Measurements from ENCODE around the gene DHFR2.

DNA sequence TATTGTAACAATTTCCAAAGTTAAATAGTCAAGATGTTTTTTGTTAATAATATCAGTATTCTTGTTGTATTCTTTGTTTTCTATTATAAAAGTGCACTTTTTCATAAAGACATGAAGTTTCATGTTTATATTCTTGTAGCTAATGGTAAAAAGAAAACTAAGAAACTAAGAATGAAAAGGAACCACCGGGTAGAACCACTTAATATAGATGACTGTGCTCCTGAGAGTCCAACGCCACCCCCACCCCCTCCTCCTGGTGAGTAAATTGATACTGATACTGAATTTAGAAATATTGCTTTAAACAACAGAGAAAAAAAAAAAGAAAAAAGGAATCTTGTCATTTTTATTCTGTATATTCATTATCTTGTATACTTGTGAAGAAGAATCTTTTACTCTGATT is 13.4 kb downstream of the DHFR2 start:
- TF ChIP-seq CTCF (IDR thresholded peaks at IDR 0.05; ENCODE audit: low read depth, low read length, missing input control) = no peak
- no peak for TF ChIP-seq RAD21 (IDR thresholded peaks at IDR 0.05)
- TF ChIP-seq YY1 (IDR thresholded peaks at IDR 0.05) = no peak
- TF ChIP-seq, protein P1, sequence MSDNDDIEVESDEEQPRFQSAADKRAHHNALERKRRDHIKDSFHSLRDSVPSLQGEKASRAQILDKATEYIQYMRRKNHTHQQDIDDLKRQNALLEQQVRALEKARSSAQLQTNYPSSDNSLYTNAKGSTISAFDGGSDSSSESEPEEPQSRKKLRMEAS (IDR thresholded peaks at IDR 0.05) = no peak
- no peak for TF ChIP-seq FOXA2 (IDR thresholded peaks at IDR 0.05)
- no peak for TF ChIP-seq TAF1 (conservative IDR thresholded peaks at IDR 0.05)
- no peak for TF ChIP-seq RXRA (IDR thresholded peaks at IDR 0.05)
- no peak for TF ChIP-seq HNF4A (conservative IDR thresholded peaks at IDR 0.05)

Measured in liver (tissue), 3 donors.